ENCODE measurements around the gene MS4A3.

DNA sequence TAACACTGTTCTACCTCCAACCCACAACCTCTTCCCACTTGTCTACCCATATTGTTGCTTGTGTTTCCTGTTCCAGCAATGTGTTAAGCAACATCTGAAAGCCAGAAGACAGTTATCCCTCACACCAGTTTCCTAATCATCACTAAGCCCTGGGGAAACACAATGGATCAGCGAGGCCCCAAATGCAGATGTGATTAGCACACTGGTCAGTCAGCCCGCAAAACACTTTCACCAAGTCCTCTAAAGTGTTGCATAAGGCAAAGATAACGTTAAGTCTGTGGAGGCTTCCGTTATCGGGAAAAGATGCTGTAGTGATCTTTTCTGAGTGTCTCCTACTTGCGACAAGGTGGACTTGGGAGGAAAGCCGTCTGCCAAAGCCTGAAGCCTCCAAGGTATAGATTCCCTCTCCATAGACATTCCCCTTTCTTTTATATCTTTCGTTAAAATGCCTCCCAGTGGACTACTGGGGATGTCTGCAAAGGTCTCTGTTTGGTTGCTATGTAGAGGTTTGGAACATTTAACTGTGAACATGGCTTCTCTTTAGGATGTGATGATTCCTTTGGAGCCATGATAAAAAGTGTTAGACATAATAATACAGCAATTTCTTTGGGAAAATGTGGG is at the start of gene MS4A3:
- TF ChIP-seq, protein P1, sequence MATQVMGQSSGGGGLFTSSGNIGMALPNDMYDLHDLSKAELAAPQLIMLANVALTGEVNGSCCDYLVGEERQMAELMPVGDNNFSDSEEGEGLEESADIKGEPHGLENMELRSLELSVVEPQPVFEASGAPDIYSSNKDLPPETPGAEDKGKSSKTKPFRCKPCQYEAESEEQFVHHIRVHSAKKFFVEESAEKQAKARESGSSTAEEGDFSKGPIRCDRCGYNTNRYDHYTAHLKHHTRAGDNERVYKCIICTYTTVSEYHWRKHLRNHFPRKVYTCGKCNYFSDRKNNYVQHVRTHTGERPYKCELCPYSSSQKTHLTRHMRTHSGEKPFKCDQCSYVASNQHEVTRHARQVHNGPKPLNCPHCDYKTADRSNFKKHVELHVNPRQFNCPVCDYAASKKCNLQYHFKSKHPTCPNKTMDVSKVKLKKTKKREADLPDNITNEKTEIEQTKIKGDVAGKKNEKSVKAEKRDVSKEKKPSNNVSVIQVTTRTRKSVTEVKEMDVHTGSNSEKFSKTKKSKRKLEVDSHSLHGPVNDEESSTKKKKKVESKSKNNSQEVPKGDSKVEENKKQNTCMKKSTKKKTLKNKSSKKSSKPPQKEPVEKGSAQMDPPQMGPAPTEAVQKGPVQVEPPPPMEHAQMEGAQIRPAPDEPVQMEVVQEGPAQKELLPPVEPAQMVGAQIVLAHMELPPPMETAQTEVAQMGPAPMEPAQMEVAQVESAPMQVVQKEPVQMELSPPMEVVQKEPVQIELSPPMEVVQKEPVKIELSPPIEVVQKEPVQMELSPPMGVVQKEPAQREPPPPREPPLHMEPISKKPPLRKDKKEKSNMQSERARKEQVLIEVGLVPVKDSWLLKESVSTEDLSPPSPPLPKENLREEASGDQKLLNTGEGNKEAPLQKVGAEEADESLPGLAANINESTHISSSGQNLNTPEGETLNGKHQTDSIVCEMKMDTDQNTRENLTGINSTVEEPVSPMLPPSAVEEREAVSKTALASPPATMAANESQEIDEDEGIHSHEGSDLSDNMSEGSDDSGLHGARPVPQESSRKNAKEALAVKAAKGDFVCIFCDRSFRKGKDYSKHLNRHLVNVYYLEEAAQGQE (IDR thresholded peaks at IDR 0.05) = no peak
- TF ChIP-seq, protein P2, sequence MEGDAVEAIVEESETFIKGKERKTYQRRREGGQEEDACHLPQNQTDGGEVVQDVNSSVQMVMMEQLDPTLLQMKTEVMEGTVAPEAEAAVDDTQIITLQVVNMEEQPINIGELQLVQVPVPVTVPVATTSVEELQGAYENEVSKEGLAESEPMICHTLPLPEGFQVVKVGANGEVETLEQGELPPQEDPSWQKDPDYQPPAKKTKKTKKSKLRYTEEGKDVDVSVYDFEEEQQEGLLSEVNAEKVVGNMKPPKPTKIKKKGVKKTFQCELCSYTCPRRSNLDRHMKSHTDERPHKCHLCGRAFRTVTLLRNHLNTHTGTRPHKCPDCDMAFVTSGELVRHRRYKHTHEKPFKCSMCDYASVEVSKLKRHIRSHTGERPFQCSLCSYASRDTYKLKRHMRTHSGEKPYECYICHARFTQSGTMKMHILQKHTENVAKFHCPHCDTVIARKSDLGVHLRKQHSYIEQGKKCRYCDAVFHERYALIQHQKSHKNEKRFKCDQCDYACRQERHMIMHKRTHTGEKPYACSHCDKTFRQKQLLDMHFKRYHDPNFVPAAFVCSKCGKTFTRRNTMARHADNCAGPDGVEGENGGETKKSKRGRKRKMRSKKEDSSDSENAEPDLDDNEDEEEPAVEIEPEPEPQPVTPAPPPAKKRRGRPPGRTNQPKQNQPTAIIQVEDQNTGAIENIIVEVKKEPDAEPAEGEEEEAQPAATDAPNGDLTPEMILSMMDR (IDR thresholded peaks at IDR 0.05) = no peak
- TF ChIP-seq SMC3 (IDR thresholded peaks at IDR 0.05) = no peak
- no peak for TF ChIP-seq HOXB13 (CRISPR knock-in tag; IDR thresholded peaks at IDR 0.05; ENCODE audit: low read depth)
- TF ChIP-seq KDM1A (IDR thresholded peaks at IDR 0.05; ENCODE audit: low read depth) = no peak
- TF ChIP-seq POLR2A (IDR thresholded peaks at IDR 0.05; ENCODE audit: low read length) = no peak
- TF ChIP-seq MYC (IDR thresholded peaks at IDR 0.05; ENCODE audit: borderline replicate concordance, low read length) = no peak
- TF ChIP-seq EP300 (IDR thresholded peaks at IDR 0.05) = no peak

All from A549 (cell line).